ENCODE results near the gene OR52A5.

Gene OR52A5

GRCh38 chr11:5115339-5115738, 22.8 kb downstream of the OR52A5 start:
- no peak for DNase-seq

- no peak for DNase-seq
Measured at GRCh38 chr11:5107285-5107684, 30.9 kb downstream of the OR52A5 start.

GRCh38 chr11:5103066-5103465, 35.1 kb downstream of the OR52A5 start:
- no peak for DNase-seq

GRCh38 chr11:5102246-5102645, 35.9 kb downstream of the OR52A5 start:
- DNase-seq: no peak

GRCh38 chr11:5096011-5096410, 42.1 kb downstream of the OR52A5 start:
- DNase-seq: no peak

- no peak for DNase-seq
Measured at GRCh38 chr11:5092821-5093585, 45.2 kb downstream of the OR52A5 start.

GRCh38 chr11:5090668-5091067, 47.5 kb downstream of the OR52A5 start:
- no peak for DNase-seq

GRCh38 chr11:5088556-5088955, 49.6 kb downstream of the OR52A5 start:
- no peak for DNase-seq

GRCh38 chr11:5083602-5084001, 54.6 kb downstream of the OR52A5 start:
- no peak for DNase-seq

- DNase-seq: no peak
Measured at GRCh38 chr11:5081405-5081804, 56.8 kb downstream of the OR52A5 start.
